Activated B cell treated with CpG ODN at 0.5 μM for 24 hours (primary cell): ENCODE data around the gene ARL15. TPM values are rescaled to one million over a fixed set of nuclear protein-coding genes. Genes with fewer than 3 reads are reported as not detected.

Experiments
- ATAC-seq: fragments of 200-7000 bp; cut with Tn5 transposase; one replicate; pipeline ENCODE4 v1.10.0; 2021; ENCODE audit warnings: low read depth, mild to moderate bottlenecking, moderate library complexity
- CTCF ChIA-PET: fragments of 350-600 bp; sonication (Branson Sonifier 250); formaldehyde crosslinking; loops from one replicate; lab custom pipeline; 2021; ENCODE audit warnings: antibody characterized with exemption; lab: Charles Lee
- POLR2A ChIA-PET: fragments of 350-600 bp; sonication (Branson Sonifier 250); formaldehyde crosslinking; loops from one replicate; lab custom pipeline; 2021; ENCODE audit warnings: antibody characterized with exemption; lab: Charles Lee
- DNase-seq: peaks from one replicate; pipeline ENCODE4 v3.0.0; 2022
- H3K27ac Mint-ChIP-seq: one replicate; pipeline ENCODE4 v1.8.0; 2020; ENCODE audit warnings: mixed read lengths
- H3K27me3 Mint-ChIP-seq: one replicate; pipeline ENCODE4 v1.8.0; 2021; ENCODE audit warnings: mixed read lengths
- H3K36me3 Mint-ChIP-seq: one replicate; pipeline ENCODE4 v1.8.0; 2021; ENCODE audit warnings: low read depth, mixed read lengths
- H3K4me1 Mint-ChIP-seq: one replicate; pipeline ENCODE4 v1.8.0; 2021; ENCODE audit warnings: mixed read lengths
- H3K4me3 Mint-ChIP-seq: one replicate; pipeline ENCODE4 v1.8.0; 2020; ENCODE audit warnings: mild to moderate bottlenecking, mixed read lengths
- H3K9me3 Mint-ChIP-seq: one replicate; pipeline ENCODE4 v1.8.0; 2020; ENCODE audit warnings: mixed read lengths
- intact Hi-C: fragments of 100-400 bp; cut with micrococcal nuclease; formaldehyde crosslinking; loops from one replicate; pipeline ENCODE4 v1.15.1; 2024
- total RNA-seq: library from RNA; stranded (reverse); gene quantifications from 2 replicates; pipeline ENCODE4 v1.2.3, GENCODE V29; 2022
- TF ChIP-seq, protein P1 (sequence below): fragments of 200-600 bp; IDR thresholded peaks from one replicate; pipeline ENCODE4 v1.8.0; 2022; ENCODE audit warnings: antibody characterized with exemption, mild to moderate bottlenecking

Gene ARL15
- total RNA-seq, 1 donor from 2014 or later: 17.5 TPM

DNA sequence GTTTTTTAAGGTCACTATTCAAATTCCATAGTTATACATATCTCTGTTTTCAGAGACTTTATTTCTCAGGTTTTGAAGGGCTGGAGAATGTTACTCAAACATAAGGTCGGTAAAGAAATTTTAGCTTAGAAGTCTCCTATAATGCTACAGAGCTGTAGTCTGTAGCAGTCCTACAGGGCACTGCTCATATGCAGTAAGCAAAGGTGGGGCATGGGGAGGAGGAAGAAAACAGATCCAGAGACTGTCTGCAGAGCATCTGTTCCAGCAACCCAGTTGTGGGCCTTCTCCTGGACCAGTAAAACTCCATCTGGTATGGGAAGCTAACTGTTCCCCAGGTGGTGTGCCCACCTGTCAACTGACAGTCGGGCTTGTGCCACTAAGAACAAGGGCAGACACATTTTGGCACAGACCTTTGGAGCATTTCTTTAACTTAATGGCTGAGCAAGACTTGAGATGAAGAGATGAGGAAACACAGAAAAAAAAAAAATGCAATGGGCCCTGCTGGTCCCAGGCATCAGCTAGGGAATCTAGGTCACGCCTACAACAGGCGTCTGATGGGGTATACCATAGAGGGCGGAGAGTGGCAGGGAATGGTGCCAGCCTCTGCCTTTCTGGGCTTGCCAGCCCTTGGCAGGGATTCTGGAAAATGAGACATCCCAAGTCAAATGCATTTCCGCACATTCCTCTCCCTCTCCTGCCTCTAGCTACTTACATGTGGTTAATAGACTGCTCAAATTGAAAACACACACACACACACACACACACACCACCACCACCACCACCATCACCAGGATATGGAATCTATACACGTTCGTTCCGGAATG is 218.9 kb downstream of the ARL15 start:
- CTCF ChIA-PET: no interaction called here
- Mint-ChIP-seq H3K4me3 (no peak overlapping the region), H3K4me1 (peaks cover 18% of the 10 kb centered on the region), H3K27ac (no peak overlapping the region), H3K9me3 (peaks cover 4% of the 10 kb centered on the region), H3K36me3 (peaks cover 2% of the 10 kb centered on the region), H3K27me3 (no peaks in the 10 kb centered on the region)
- ATAC-seq: no peak
- TF ChIP-seq, protein P1, sequence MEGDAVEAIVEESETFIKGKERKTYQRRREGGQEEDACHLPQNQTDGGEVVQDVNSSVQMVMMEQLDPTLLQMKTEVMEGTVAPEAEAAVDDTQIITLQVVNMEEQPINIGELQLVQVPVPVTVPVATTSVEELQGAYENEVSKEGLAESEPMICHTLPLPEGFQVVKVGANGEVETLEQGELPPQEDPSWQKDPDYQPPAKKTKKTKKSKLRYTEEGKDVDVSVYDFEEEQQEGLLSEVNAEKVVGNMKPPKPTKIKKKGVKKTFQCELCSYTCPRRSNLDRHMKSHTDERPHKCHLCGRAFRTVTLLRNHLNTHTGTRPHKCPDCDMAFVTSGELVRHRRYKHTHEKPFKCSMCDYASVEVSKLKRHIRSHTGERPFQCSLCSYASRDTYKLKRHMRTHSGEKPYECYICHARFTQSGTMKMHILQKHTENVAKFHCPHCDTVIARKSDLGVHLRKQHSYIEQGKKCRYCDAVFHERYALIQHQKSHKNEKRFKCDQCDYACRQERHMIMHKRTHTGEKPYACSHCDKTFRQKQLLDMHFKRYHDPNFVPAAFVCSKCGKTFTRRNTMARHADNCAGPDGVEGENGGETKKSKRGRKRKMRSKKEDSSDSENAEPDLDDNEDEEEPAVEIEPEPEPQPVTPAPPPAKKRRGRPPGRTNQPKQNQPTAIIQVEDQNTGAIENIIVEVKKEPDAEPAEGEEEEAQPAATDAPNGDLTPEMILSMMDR: no peak
- intact Hi-C loops: no loop called here
- no peak for DNase-seq
- POLR2A ChIA-PET: no interaction called here

DNA sequence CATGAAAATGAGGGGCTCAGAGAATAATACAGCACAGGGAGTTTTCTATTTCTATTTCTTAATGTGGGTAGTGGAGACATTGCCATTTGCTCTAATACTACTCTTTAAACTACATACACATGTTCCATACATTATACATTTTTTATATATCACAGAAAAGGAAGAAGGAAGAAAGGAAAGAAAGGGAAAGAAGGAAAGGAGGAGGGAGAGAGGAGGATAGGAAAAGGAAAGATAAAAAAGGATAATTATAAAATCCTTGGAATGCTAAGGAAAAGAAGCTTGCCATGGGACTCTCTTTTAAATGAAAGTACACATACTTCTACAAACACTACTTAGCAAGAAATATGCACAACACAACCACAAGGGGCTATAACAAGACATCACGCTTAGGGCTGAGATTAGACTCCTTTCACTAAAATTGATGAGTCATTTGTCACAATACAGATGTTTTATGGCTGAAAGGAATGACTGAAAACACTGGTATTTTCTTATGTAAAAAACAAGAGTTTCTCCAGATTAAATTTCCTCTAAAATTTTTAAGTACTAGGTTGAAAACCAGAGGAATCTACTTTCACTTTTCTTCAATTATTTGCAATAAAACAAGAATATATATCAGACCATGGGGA is 219.8 kb downstream of the ARL15 start:
- ATAC-seq: no peak
- TF ChIP-seq, protein P1: no peak
- Mint-ChIP-seq H3K9me3 (peaks cover 4% of the 10 kb centered on the region), H3K4me1 (peaks cover 12% of the 10 kb centered on the region), H3K27ac (no peak overlapping the region), H3K36me3 (peaks cover 2% of the 10 kb centered on the region), H3K27me3 (no peaks in the 10 kb centered on the region), H3K4me3 (no peak overlapping the region)
- ChIA-PET CTCF (no interaction called here), POLR2A (no interaction called here)
- intact Hi-C loops: no loop called here
- DNase-seq: no peak

DNA sequence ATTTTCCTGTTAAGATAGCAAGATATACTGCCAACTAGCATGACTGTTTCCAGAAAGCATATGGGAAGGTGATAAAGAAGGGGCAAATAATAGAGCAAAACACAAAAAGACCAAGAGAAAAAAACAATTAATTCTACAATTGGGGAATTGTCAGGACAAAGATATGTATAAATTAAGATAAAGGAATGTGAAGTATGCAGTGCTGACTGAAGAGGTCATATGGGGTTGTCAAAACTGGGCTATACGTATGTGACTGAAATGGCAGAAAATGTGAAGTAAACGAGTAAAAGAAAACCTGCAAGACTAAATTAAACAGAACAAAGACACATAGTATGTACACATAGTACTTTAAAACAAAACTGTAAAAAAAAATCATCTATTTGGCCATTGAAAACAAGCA is 222.3 kb downstream of the ARL15 start:
- ATAC-seq (no peak), DNase-seq (no peak)
- Mint-ChIP-seq H3K27me3 (no peaks in the 10 kb centered on the region), H3K4me1 (no peaks in the 10 kb centered on the region), H3K27ac (no peak overlapping the region), H3K9me3 (peaks cover 7% of the 10 kb centered on the region), H3K4me3 (no peak overlapping the region), H3K36me3 (peaks cover 7% of the 10 kb centered on the region)
- intact Hi-C loops: no loop called here
- CTCF ChIA-PET: no interaction called here
- POLR2A ChIA-PET: no interaction called here
- TF ChIP-seq, protein P1: no peak

DNA sequence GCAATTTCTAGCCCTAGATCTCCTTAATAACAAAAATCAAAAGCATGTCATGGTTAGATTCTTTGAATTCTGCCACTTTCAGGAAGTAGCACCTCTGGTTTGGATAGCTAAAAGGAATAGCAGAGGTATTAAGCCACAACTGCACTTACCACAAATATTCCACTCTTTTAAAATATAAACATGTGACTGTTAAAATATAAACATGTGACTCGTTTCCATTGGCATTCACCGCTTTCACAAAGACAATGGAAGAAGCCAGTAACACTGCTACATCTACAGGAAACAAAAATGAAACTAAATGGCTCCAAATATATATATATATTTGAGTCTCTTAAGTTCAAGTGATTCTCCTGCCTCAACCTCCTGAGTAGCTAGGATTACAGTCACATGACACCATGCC is 222.9 kb downstream of the ARL15 start:
- Mint-ChIP-seq H3K27me3 (no peaks in the 10 kb centered on the region), H3K9me3 (peaks cover 13% of the 10 kb centered on the region), H3K36me3 (peaks cover 10% of the 10 kb centered on the region), H3K27ac (no peak overlapping the region), H3K4me3 (no peak overlapping the region), H3K4me1 (no peaks in the 10 kb centered on the region)
- ATAC-seq: no peak
- TF ChIP-seq, protein P1: no peak
- POLR2A ChIA-PET: no interaction called here
- CTCF ChIA-PET: no interaction called here
- intact Hi-C loops: no loop called here
- DNase-seq: no peak

DNA sequence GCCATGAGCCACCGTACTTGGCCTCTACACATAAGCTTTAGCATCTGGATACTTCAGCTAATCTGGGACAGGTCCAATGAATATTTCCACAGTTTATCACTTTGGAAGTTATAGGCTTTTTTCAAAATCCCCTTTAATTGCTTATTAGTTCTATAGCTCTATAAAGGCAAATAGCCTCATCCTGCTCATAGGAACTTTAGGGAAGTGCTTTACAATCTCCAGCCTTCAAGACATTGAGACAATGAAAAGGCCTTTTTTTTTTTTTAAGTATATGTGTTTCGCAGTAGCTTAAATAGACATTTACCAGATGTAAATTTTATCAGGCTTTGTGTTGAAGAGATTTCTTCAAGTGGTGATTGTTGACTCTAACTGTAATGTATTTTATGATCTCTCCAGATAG is 224.2 kb downstream of the ARL15 start:
- Mint-ChIP-seq H3K27ac (no peak overlapping the region), H3K4me3 (no peak overlapping the region), H3K4me1 (peaks cover 5% of the 10 kb centered on the region), H3K9me3 (peaks cover 19% of the 10 kb centered on the region), H3K36me3 (peaks cover 17% of the 10 kb centered on the region), H3K27me3 (no peaks in the 10 kb centered on the region)
- POLR2A ChIA-PET: no interaction called here
- TF ChIP-seq, protein P1: no peak
- DNase-seq: no peak
- intact Hi-C loops: no loop called here
- CTCF ChIA-PET: no interaction called here
- ATAC-seq: no peak
